HCT116 (cell line): ENCODE data around the gene SPON1. TPM values are rescaled to one million over a fixed set of nuclear protein-coding genes. Genes with fewer than 3 reads are reported as not detected.

Source experiments
- ATAC-seq: fragments of 200-7000 bp; cut with Tn5 transposase; 2 replicates; pipeline ENCODE4 v1.9.1; 2020; ENCODE audit warnings: mild to moderate bottlenecking, moderate library complexity
- BruUV-seq: library from RNA; stranded (reverse); fragments of 400-500 nt; replicated peaks from 2 replicates; lab custom pipeline; 2021; lab: Mats Ljungman, UMichigan
- CTCF ChIA-PET: fragments of 300-600 bp; sonication (Branson Sonifier 250); formaldehyde crosslinking; loops from one replicate; lab custom pipeline; 2021; ENCODE audit warnings: antibody characterized with exemption; lab: Charles Lee
- POLR2A ChIA-PET: fragments of 300-600, 350-600 bp; sonication (Branson Sonifier 250); formaldehyde crosslinking; loops from one replicate; lab custom pipeline; 2021; ENCODE audit warnings: antibody characterized with exemption; lab: Charles Lee
- RAD21 ChIA-PET, 2 experiments: fragments of 300-600 bp; sonication (Branson Sonifier 250); formaldehyde crosslinking; loops; one replicate each; lab custom pipeline; 2023; ENCODE audit warnings: low total read pairs in 2 of 2; ENCODE audit not compliant: uncharacterized antibody in 2 of 2, unreplicated experiment in 2 of 2, low non-redundant PET in 1 of 2; lab: Charles Lee
- DNase-seq: peaks from one replicate; pipeline ENCODE4 v3.0.0-alpha.2; 2010; ENCODE audit warnings: low read depth, low spot score
- H2AFZ ChIP-seq: fragments of 200-600 bp; shearing (Covaris generic), sonication (generic); 2 replicates; pipeline ENCODE4 v1.6.1; 2017; ENCODE audit warnings: low read depth, mixed run types, mixed read lengths, antibody characterized with exemption, low read length; ENCODE audit not compliant: poor library complexity, severe bottlenecking
- H3K27ac ChIP-seq: 2 replicates; pipeline ENCODE4 v1.5.1; 2012; ENCODE audit warnings: low read depth, low read length
- H3K27me3 ChIP-seq: fragments of 200-600 bp; sonication (generic); 2 replicates; pipeline ENCODE4 v1.6.1; 2016; ENCODE audit warnings: mixed run types, low read length, mixed read lengths; ENCODE audit not compliant: insufficient read depth
- H3K36me3 ChIP-seq, 2 experiments: fragments of 200-500 bp in 1 of 2; fragments of 200-600 bp in 1 of 2; sonication (Bioruptor generic) in 1 of 2; sonication (generic) in 1 of 2; 2 replicates each; pipeline versions ENCODE4 v1.5.1 to v1.6.1; 2014 to 2016; ENCODE audit warnings: low read length in 2 of 2, inconsistent platforms in 1 of 2, mixed read lengths in 1 of 2, mixed run types in 1 of 2; ENCODE audit not compliant: insufficient read depth in 2 of 2, control insufficient read depth in 1 of 2
- H3K4me1 ChIP-seq, 2 experiments: fragments of 200-600 bp in 1 of 2; sonication (generic) in 1 of 2; 2 replicates each; pipeline versions ENCODE4 v1.5.1 to v1.6.1; 2012 to 2017; ENCODE audit warnings: low read length in 2 of 2, inconsistent platforms in 1 of 2, mild to moderate bottlenecking in 1 of 2, mixed read lengths in 1 of 2, mixed run types in 1 of 2, moderate library complexity in 1 of 2; ENCODE audit not compliant: insufficient read depth in 2 of 2, control insufficient read depth in 1 of 2
- H3K4me2 ChIP-seq: fragments of 200-600 bp; sonication (generic); 2 replicates; pipeline ENCODE4 v1.6.1; 2017; ENCODE audit warnings: mixed run types, low read length, mixed read lengths
- H3K4me3 ChIP-seq, 2 experiments: fragments of 200-600 bp in 1 of 2; sonication (generic) in 1 of 2; replicated peaks in 1 of 2; 2 replicates each; pipeline ENCODE4 v1.5.1; 2011 to 2016; ENCODE audit warnings: low read length in 2 of 2, control low read depth in 1 of 2, low read depth in 1 of 2, mild to moderate bottlenecking in 1 of 2, mixed read lengths in 1 of 2, mixed run types in 1 of 2
- H3K79me2 ChIP-seq: fragments of 200-600 bp; sonication (generic); 2 replicates; pipeline ENCODE4 v1.6.1; 2017; ENCODE audit warnings: mild to moderate bottlenecking, mixed run types, low read length, moderate library complexity, mixed read lengths; ENCODE audit not compliant: insufficient read depth
- H3K9ac ChIP-seq: fragments of 200-600 bp; sonication (generic); 2 replicates; pipeline ENCODE4 v1.6.1; 2016; ENCODE audit warnings: low read length, mixed read lengths
- H3K9me2 ChIP-seq: fragments of 200-600 bp; sonication (generic), shearing (Covaris generic); 2 replicates; pipeline ENCODE4 v1.6.1; 2017; ENCODE audit warnings: mixed run types, mild to moderate bottlenecking, moderate library complexity; ENCODE audit not compliant: insufficient read depth
- H3K9me3 ChIP-seq, 2 experiments: fragments of 200-500 bp in 1 of 2; fragments of 200-600 bp in 1 of 2; sonication (Bioruptor generic) in 1 of 2; sonication (generic) in 1 of 2; 2 replicates each; pipeline ENCODE4 v1.6.1; 2014 to 2017; ENCODE audit warnings: low read length in 2 of 2, mixed read lengths in 2 of 2, inconsistent platforms in 1 of 2, low read depth in 1 of 2, mild to moderate bottlenecking in 1 of 2, mixed run types in 1 of 2, moderate library complexity in 1 of 2; ENCODE audit not compliant: control insufficient read depth in 1 of 2, insufficient read depth in 1 of 2
- H4K20me1 ChIP-seq: fragments of 200-600 bp; sonication (generic), shearing (Covaris generic); 2 replicates; pipeline ENCODE4 v1.6.1; 2017; ENCODE audit warnings: mixed run types, mild to moderate bottlenecking, moderate library complexity; ENCODE audit not compliant: insufficient read depth
- CBX3 ChIP-seq: IDR thresholded peaks from 2 replicates; pipeline ENCODE4 v1.6.1; 2012; ENCODE audit warnings: low read depth
- CEBPB ChIP-seq: IDR thresholded peaks from 2 replicates; pipeline ENCODE4 v1.6.1; 2012; ENCODE audit warnings: low read depth
- CTCF ChIP-seq, 3 experiments: fragments of 200-600 bp in 1 of 3; sonication (generic) in 1 of 3; IDR thresholded peaks in 2 of 3; conservative IDR thresholded peaks in 1 of 3; 2 replicates each; pipeline ENCODE4 v1.5.1; 2012 to 2017; ENCODE audit warnings: low read depth in 2 of 3, low read length in 2 of 3, antibody characterized with exemption in 1 of 3, borderline replicate concordance in 1 of 3, control low read depth in 1 of 3, mild to moderate bottlenecking in 1 of 3, mixed read lengths in 1 of 3, mixed run types in 1 of 3, moderate library complexity in 1 of 3; ENCODE audit not compliant: insufficient read depth in 1 of 3
- EGR1 ChIP-seq: IDR thresholded peaks from 2 replicates; pipeline ENCODE4 v1.6.1; 2012; ENCODE audit warnings: low read depth
- ELF1 ChIP-seq: IDR thresholded peaks from 2 replicates; pipeline ENCODE4 v1.6.1; 2012; ENCODE audit warnings: low read depth, borderline replicate concordance
- EZH2phosphoT487 ChIP-seq: fragments of 200-600 bp; IDR thresholded peaks from 2 replicates; pipeline ENCODE4 v1.6.1; 2018; ENCODE audit warnings: antibody characterized with exemption, borderline replicate concordance
- POLR2A ChIP-seq: IDR thresholded peaks from 2 replicates; pipeline ENCODE4 v1.7.0; 2011; ENCODE audit warnings: borderline replicate concordance; ENCODE audit not compliant: insufficient read depth, insufficient read length; ENCODE audit errors: extremely low read depth
- RAD21 ChIP-seq: IDR thresholded peaks from 2 replicates; pipeline ENCODE4 v1.6.1; 2012; ENCODE audit warnings: low read depth, mild to moderate bottlenecking
- SP1 ChIP-seq: IDR thresholded peaks from 2 replicates; pipeline ENCODE4 v1.6.1; 2012; ENCODE audit warnings: low read depth
- SRF ChIP-seq: IDR thresholded peaks from 2 replicates; pipeline ENCODE4 v1.6.1; 2012; ENCODE audit warnings: low read depth
- YY1 ChIP-seq: IDR thresholded peaks from 2 replicates; pipeline ENCODE4 v1.6.1; 2011; ENCODE audit warnings: low read length, low read depth, moderate library complexity, mild to moderate bottlenecking; ENCODE audit not compliant: insufficient replicate concordance; ENCODE audit errors: extremely low read depth
- ZNF274 ChIP-seq: fragments of 200-500 bp; sonication (Bioruptor generic); IDR thresholded peaks from 2 replicates; pipeline ENCODE4 v1.6.1; 2014; ENCODE audit warnings: mild to moderate bottlenecking, low read depth, low read length, inconsistent platforms
- intact Hi-C: fragments of 100-400 bp; cut with micrococcal nuclease; formaldehyde crosslinking; loops from 2 replicates; pipeline ENCODE4 v1.10.0; 2022
- total RNA-seq: library from RNA; stranded (reverse); gene quantifications from one replicate; pipeline ENCODE4 v1.2.1, GENCODE V29; 2021; ENCODE audit not compliant: unreplicated experiment

Gene SPON1
- total RNA-seq, 1 experiment from 2014 or later = 0.17 TPM

DNA sequence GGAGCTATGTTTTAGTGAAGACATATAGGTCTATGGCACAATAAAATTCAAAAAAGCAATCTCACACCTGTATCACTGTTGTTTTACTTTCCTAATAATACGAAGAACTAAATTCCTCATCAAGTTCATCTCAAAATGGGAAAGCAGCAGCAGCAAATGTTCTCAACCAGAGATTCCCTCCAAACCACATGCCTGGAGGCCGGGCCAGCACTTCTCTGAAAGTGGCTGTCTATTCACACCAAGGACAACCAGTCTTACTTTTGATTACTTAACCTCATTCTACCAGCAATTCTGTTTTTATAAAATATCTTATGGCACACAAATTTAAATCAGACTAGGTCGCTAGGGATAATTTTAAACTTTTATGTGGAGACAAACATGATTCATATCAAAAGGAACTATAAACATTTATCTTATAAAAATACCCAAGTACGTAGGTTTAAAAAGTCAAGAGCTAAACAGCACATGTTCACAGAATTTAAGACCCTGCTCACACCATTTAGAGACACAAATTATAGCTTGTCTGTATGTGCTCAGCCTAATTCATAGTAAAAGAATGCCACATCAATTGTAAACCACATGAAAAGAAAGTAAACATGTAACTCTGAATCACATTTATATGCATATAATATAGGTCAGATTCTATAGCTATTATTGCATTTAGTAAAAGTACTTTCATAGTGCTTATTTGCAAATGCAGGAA, 350.4 kb downstream of the SPON1 start:
- H3K4me1 ChIP-seq = peaks cover 0 to 5% of the 10 kb centered on the region in 2 experiments; a peak in 1 of 4 replicates
- peaks cover 80% of the 10 kb centered on the region for H3K79me2 ChIP-seq
- H3K4me2 ChIP-seq = no peak overlapping the region
- peaks cover 11% of the 10 kb centered on the region; the same call in 1 of the 2 replicates for H4K20me1 ChIP-seq
- H3K9me3 ChIP-seq = no peaks in the 10 kb centered on the region
- no peak overlapping the region for H3K9ac ChIP-seq
- H3K36me3 ChIP-seq = no peaks in the 10 kb centered on the region
- H3K27ac ChIP-seq = no peak overlapping the region
- ChIA-PET RAD21 (no interaction called here), CTCF (interaction anchor here (1.6 kb wide), 1 partner anchor 12 kb away, joined by 3 read pairs; no protein-coding TSS in a partner anchor), POLR2A (no interaction called here)
- no peak for TF ChIP-seq ZNF274
- TF ChIP-seq ELF1 = no peak
- no peak for TF ChIP-seq POLR2A
- TF ChIP-seq EGR1 = no peak
- TF ChIP-seq CEBPB = no peak
- TF ChIP-seq SRF = no peak
- no peak for TF ChIP-seq EZH2phosphoT487
- no peak overlapping the region for H2AFZ ChIP-seq
- DNase-seq (no peak), ATAC-seq (no peak)
- H3K27me3 ChIP-seq = no peaks in the 10 kb centered on the region
- H3K9me2 ChIP-seq = no peaks in the 10 kb centered on the region
- BruUV-seq = no TSS peak
- H3K4me3 ChIP-seq = no peak overlapping the region
- intact Hi-C loops = no loop called here

GRCh38 chr11:14314127-14314526, 351.6 kb downstream of the SPON1 start:
- H3K27me3 ChIP-seq = no peaks in the 10 kb centered on the region
- BruUV-seq = no TSS peak
- ChIA-PET POLR2A (no interaction called here), CTCF (interaction anchor here (1.6 kb wide), 1 partner anchor 14 kb away, joined by 3 read pairs; no protein-coding TSS in a partner anchor), RAD21 (no interaction called here)
- DNase-seq (no peak), ATAC-seq (no peak)
- H3K9me2 ChIP-seq = no peaks in the 10 kb centered on the region
- peaks cover 76% of the 10 kb centered on the region for H3K79me2 ChIP-seq
- H3K9ac ChIP-seq = no peak overlapping the region
- H3K4me2 ChIP-seq = no peak overlapping the region
- peaks cover 11% of the 10 kb centered on the region; the same call in 1 of the 2 replicates for H4K20me1 ChIP-seq
- H3K4me1 ChIP-seq = peaks cover 0 to under 1% of the 10 kb centered on the region in 2 experiments; a peak in 1 of 4 replicates
- intact Hi-C loops = no loop called here
- H2AFZ ChIP-seq = no peak overlapping the region
- H3K27ac ChIP-seq = no peak overlapping the region
- H3K4me3 ChIP-seq = no peak overlapping the region
- H3K36me3 ChIP-seq = no peaks in the 10 kb centered on the region
- TF ChIP-seq SP1 = no peak
- TF ChIP-seq EZH2phosphoT487 = no peak
- no peak for TF ChIP-seq CBX3
- no peak for TF ChIP-seq CTCF (IDR thresholded peaks at IDR 0.05 in 2 of 3, conservative IDR thresholded peaks at IDR 0.05 in 1 of 3; ENCODE audit: borderline replicate concordance in 1 of 3, insufficient read depth in 1 of 3, low read depth in 2 of 3, low read length in 2 of 3)
- no peak for TF ChIP-seq RAD21
- TF ChIP-seq YY1 = no peak
- TF ChIP-seq CEBPB = no peak
- H3K9me3 ChIP-seq = no peaks in the 10 kb centered on the region
